Activated CD4-positive, CD25-positive, alpha-beta regulatory T cell treated with anti-CD3 and anti-CD28 coated beads, Interleukin-2, amount 50 U/mL, for 16 hours (primary cell): Measurements from ENCODE around the gene KRT12.
A peak's percentile ranks its signal among the peaks of the same experiment; 100 is the strongest.

Experiments used
- DNase-seq: peaks from one replicate; pipeline ENCODE4 v3.0.0-alpha.2; 2020; ENCODE audit warnings: low read depth, low spot score

The KRT12 gene

GRCh38 chr17:40843242-40843641, 23.8 kb downstream of the KRT12 start:
- DNase-seq: no peak

GRCh38 chr17:40841246-40841645, 25.8 kb downstream of the KRT12 start:
- no peak for DNase-seq

GRCh38 chr17:40839194-40839593, 27.8 kb downstream of the KRT12 start:
- no peak for DNase-seq

- no peak for DNase-seq
These were observed 31.0 kb downstream of the KRT12 start for GRCh38 chr17:40836020-40836419.

GRCh38 chr17:40833882-40834281, 33.1 kb downstream of the KRT12 start:
- no peak for DNase-seq

- no peak for DNase-seq
These were observed 34.2 kb downstream of the KRT12 start for GRCh38 chr17:40832840-40833239.

- no peak for DNase-seq
These were observed 36.8 kb downstream of the KRT12 start for GRCh38 chr17:40830085-40830776.

GRCh38 chr17:40828454-40829044, 38.5 kb downstream of the KRT12 start:
- no peak for DNase-seq

GRCh38 chr17:40827746-40828453, 39.1 kb downstream of the KRT12 start:
- DNase-seq: no peak

GRCh38 chr17:40825599-40825998, 41.4 kb downstream of the KRT12 start:
- no peak for DNase-seq

- no peak for DNase-seq
These were observed 42.8 kb downstream of the KRT12 start for GRCh38 chr17:40824015-40824832.

- DNase-seq: no peak
These were observed 44.8 kb downstream of the KRT12 start, which contains the start of gene KRT10 for GRCh38 chr17:40822132-40822812. Gene KRT10, minus strand, starts transcription at chr17:40822614. Its CDS starts 29 bp downstream, at chr17:40822585.

- DNase-seq: no peak
These were observed 45.5 kb downstream of the KRT12 start for GRCh38 chr17:40821536-40821935.

- DNase-seq: no peak
These were observed 46.7 kb downstream of the KRT12 start for GRCh38 chr17:40820228-40820838.

GRCh38 chr17:40819528-40820125, 47.4 kb downstream of the KRT12 start:
- DNase-seq: no peak

GRCh38 chr17:40818733-40819527, 48.1 kb downstream of the KRT12 start:
- peak; percentile 69 for DNase-seq

GRCh38 chr17:40818343-40818732, 48.7 kb downstream of the KRT12 start:
- no peak for DNase-seq

- DNase-seq: no peak
These were observed 49.8 kb downstream of the KRT12 start for GRCh38 chr17:40817103-40817682.

- no peak for DNase-seq
These were observed 50.5 kb downstream of the KRT12 start for GRCh38 chr17:40816569-40816968.
